Gastrocnemius medialis (tissue), 4 donors: ENCODE measurements around the gene ANKRD63. TPM values are rescaled to one million over a fixed set of nuclear protein-coding genes. Genes with fewer than 3 reads are reported as not detected.

Experiments used
- ATAC-seq, 2 donors: fragments of 150-250 bp; one replicate each; pipeline ENCODE4 v1.9.1; 2016
- DNase-seq, 2 donors: peaks; one replicate each; pipeline ENCODE4 v3.0.0-alpha.2; 2019
- H3K27ac ChIP-seq, 4 donors: fragments of 200-600 bp; sonication (generic); 1 replicate in 1 of 4; 2 replicates in 3 of 4; pipeline ENCODE4 v1.5.1; 2016 to 2018; ENCODE audit warnings: mild to moderate bottlenecking in 2 of 4, moderate library complexity in 1 of 4
- H3K27me3 ChIP-seq, 3 donors: fragments of 200-600 bp; sonication (generic) in 2 of 3; 1 replicate in 1 of 3; 2 replicates in 2 of 3; pipeline versions ENCODE4 v1.5.1 to v1.6.0; 2016 to 2019; ENCODE audit warnings: mild to moderate bottlenecking in 1 of 3, moderate library complexity in 1 of 3
- H3K36me3 ChIP-seq, 2 donors: fragments of 200-600 bp; sonication (generic) in 1 of 2; one replicate each; pipeline ENCODE4 v1.5.1; 2017 to 2018
- H3K4me1 ChIP-seq, 2 donors: fragments of 200-600 bp; sonication (generic) in 1 of 2; one replicate each; pipeline ENCODE4 v1.5.1; 2016 to 2017; ENCODE audit warnings: mild to moderate bottlenecking in 2 of 2
- H3K4me3 ChIP-seq, 4 donors: fragments of 200-600 bp; sonication (generic) in 3 of 4; 1 replicate in 1 of 4; 2 replicates in 3 of 4; pipeline ENCODE4 v1.5.1; 2016 to 2019; ENCODE audit warnings: mild to moderate bottlenecking in 2 of 4
- H3K9me3 ChIP-seq, 3 donors: fragments of 200-600 bp; sonication (generic) in 2 of 3; 1 replicate in 1 of 3; 2 replicates in 2 of 3; pipeline ENCODE4 v1.5.1; 2016 to 2019
- CTCF ChIP-seq, 5 experiments: fragments of 450-650 bp in 3 of 5; fragments of 200-600 bp in 2 of 5; sonication (generic) in 2 of 5; IDR thresholded peaks in 4 of 5; conservative IDR thresholded peaks in 1 of 5; 1 replicate in 4 of 5; 2 replicates in 1 of 5; pipeline ENCODE4 v1.5.1; 2016 to 2019; ENCODE audit warnings: antibody characterized with exemption in 5 of 5, mild to moderate bottlenecking in 3 of 5, moderate library complexity in 3 of 5
- POLR2A ChIP-seq, 2 donors: fragments of 450-650 bp; IDR thresholded peaks; one replicate each; pipeline ENCODE4 v1.6.1; 2017; ENCODE audit warnings: antibody characterized with exemption in 2 of 2, mild to moderate bottlenecking in 2 of 2, moderate library complexity in 2 of 2
- in situ Hi-C, 4 donors: fragments of 200-750 bp; cut with MboI; loops; one replicate each; pipeline versions ENCODE4 v1.15.0 to v1.8.0; 2017; ENCODE audit warnings: low sequenced_read_pairs in 4 of 4
- intact Hi-C: fragments of 100-400 bp; cut with DNase I; formaldehyde crosslinking; loops from one replicate; pipeline ENCODE4 v1.15.1; 2023; ENCODE audit warnings: low total_unique reads
- total RNA-seq, 4 donors: library from RNA; depleted of rRNA; stranded (reverse); fragments of >200 nt; gene quantifications; one replicate each; pipeline versions ENCODE4 v1.1.0 to v1.2.3, GENCODE V29; 2016

Gene ANKRD63
- total RNA-seq, 4 donors from 2014 or later = not detected

- Histone ChIP-seq H3K4me3 (peak overlapping the region; percentile 28 to 45 (median 37)), H3K4me1 (peaks cover 0 to 9% of the 10 kb centered on the region in 2 donors), H3K36me3 (no peaks in the 10 kb centered on the region), H3K27me3 (peaks cover 0 to 16% (median 0%) of the 10 kb centered on the region in 3 donors), H3K27ac (no peak overlapping the region), H3K9me3 (no peaks in the 10 kb centered on the region)
- in situ Hi-C loops = no loop called here
- TF ChIP-seq CTCF (IDR thresholded peaks at IDR 0.05 in 4 of 5, conservative IDR thresholded peaks at IDR 0.05 in 1 of 5) = no peak
- no peak for TF ChIP-seq POLR2A (IDR thresholded peaks at IDR 0.05)
- ATAC-seq (peak in 1 of 2 donors; percentile 32), DNase-seq (no peak)
- intact Hi-C loops = no loop called here
Observed at GRCh38 chr15:40290918-40291574, 8.2 kb upstream of the ANKRD63 start.

GRCh38 chr15:40290545-40290917 lies 7.7 kb upstream of the ANKRD63 start:
- intact Hi-C loops = no loop called here
- in situ Hi-C loops = no loop called here
- no peak overlapping the region for H3K4me3 ChIP-seq
- TF ChIP-seq POLR2A (IDR thresholded peaks at IDR 0.05) (no peak), CTCF (IDR thresholded peaks at IDR 0.05 in 4 of 5, conservative IDR thresholded peaks at IDR 0.05 in 1 of 5) (no peak)
- peaks cover 0 to 16% (median 0%) of the 10 kb centered on the region in 3 donors for H3K27me3 ChIP-seq
- H3K4me1 ChIP-seq = peaks cover 0 to 9% of the 10 kb centered on the region in 2 donors
- no peaks in the 10 kb centered on the region for H3K9me3 ChIP-seq
- no peaks in the 10 kb centered on the region for H3K36me3 ChIP-seq
- ATAC-seq (no peak), DNase-seq (no peak)
- H3K27ac ChIP-seq = no peak overlapping the region

- Histone ChIP-seq H3K9me3 (no peaks in the 10 kb centered on the region), H3K36me3 (no peaks in the 10 kb centered on the region), H3K27ac (no peak overlapping the region), H3K27me3 (peaks cover 0 to 16% (median under 1%) of the 10 kb centered on the region in 3 donors), H3K4me3 (no peak overlapping the region), H3K4me1 (peaks cover 0 to 9% of the 10 kb centered on the region in 2 donors)
- in situ Hi-C loops (loop anchor here in 1 of 4 donors (10.0 kb wide), 1 partner anchor 136 kb away; no protein-coding TSS in a partner anchor), intact Hi-C loops (no loop called here)
- peak in 1 of 2 donors; percentile 63 for DNase-seq
- peak; percentile 58 to 67 for ATAC-seq
- TF ChIP-seq POLR2A (IDR thresholded peaks at IDR 0.05) = no peak
- TF ChIP-seq CTCF (IDR thresholded peaks at IDR 0.05 in 4 of 5, conservative IDR thresholded peaks at IDR 0.05 in 1 of 5) = no peak
Observed at GRCh38 chr15:40289140-40289775, 6.4 kb upstream of the ANKRD63 start.

GRCh38 chr15:40287968-40288367 lies 5.1 kb upstream of the ANKRD63 start:
- no peak for DNase-seq
- intact Hi-C loops = no loop called here

More at GRCh38 chr15:40287968-40288367, 5.1 kb upstream of the ANKRD63 start:
- in situ Hi-C loops = loop anchor here in 1 of 4 donors (10.0 kb wide), 1 partner anchor 137 kb away; no protein-coding TSS in a partner anchor
- TF ChIP-seq POLR2A (IDR thresholded peaks at IDR 0.05) = no peak
- TF ChIP-seq CTCF (IDR thresholded peaks at IDR 0.05 in 4 of 5, conservative IDR thresholded peaks at IDR 0.05 in 1 of 5) = no peak
- Histone ChIP-seq H3K36me3 (no peaks in the 10 kb centered on the region), H3K4me1 (peaks cover 0 to 13% of the 10 kb centered on the region in 2 donors), H3K9me3 (no peaks in the 10 kb centered on the region), H3K27ac (no peak overlapping the region), H3K27me3 (peaks cover 10 to 25% (median 14%) of the 10 kb centered on the region in 3 donors), H3K4me3 (no peak overlapping the region)
- no peak for ATAC-seq
